ENCODE data around the gene ENTREP1.

GRCh38 chr9:69283003-69283402 lies 42.0 kb upstream of the ENTREP1 start:
- TF ChIP-seq POLR2A (IDR thresholded peaks at IDR 0.05) (no peak), CTCF (IDR thresholded peaks at IDR 0.05) (no peak)

Measured in stomach (tissue), 4 donors.